GM23248 (cell line): ENCODE data around the gene RGS19. TPM values are rescaled to one million over a fixed set of nuclear protein-coding genes. Genes with fewer than 3 reads are reported as not detected.

Source experiments
- DNase-seq: peaks from one replicate; pipeline ENCODE4 v3.0.0-alpha.2; 2015
- H2AFZ ChIP-seq: fragments of 200-600 bp; sonication (generic); 2 replicates; pipeline ENCODE4 v1.6.1; 2016; ENCODE audit warnings: antibody characterized with exemption
- H3F3A ChIP-seq: fragments of 200-600 bp; sonication (generic); 2 replicates; pipeline ENCODE4 v1.6.1; 2016; ENCODE audit warnings: mild to moderate bottlenecking, antibody characterized with exemption, mixed run types; ENCODE audit not compliant: insufficient read depth
- H3K27ac ChIP-seq: fragments of 200-600 bp; sonication (generic); 2 replicates; pipeline ENCODE4 v1.5.1; 2016; ENCODE audit warnings: mild to moderate bottlenecking
- H3K27me3 ChIP-seq: fragments of 200-600 bp; sonication (generic); replicated peaks from 2 replicates; pipeline ENCODE4 v1.6.1; 2016; ENCODE audit warnings: mild to moderate bottlenecking; ENCODE audit not compliant: insufficient read depth
- H3K36me3 ChIP-seq: fragments of 200-600 bp; sonication (generic); 2 replicates; pipeline ENCODE4 v1.6.1; 2016; ENCODE audit warnings: low read depth, mild to moderate bottlenecking
- H3K4me1 ChIP-seq: fragments of 200-600 bp; sonication (generic); 2 replicates; pipeline ENCODE4 v1.6.1; 2016; ENCODE audit warnings: mild to moderate bottlenecking; ENCODE audit not compliant: insufficient read depth
- H3K4me2 ChIP-seq: fragments of 200-600 bp; sonication (generic); one replicate; pipeline ENCODE4 v1.6.1; 2016; ENCODE audit warnings: mild to moderate bottlenecking; ENCODE audit not compliant: unreplicated experiment
- H3K4me3 ChIP-seq: fragments of 200-600 bp; sonication (generic); 2 replicates; pipeline ENCODE4 v1.5.1; 2016; ENCODE audit warnings: mild to moderate bottlenecking
- H3K79me2 ChIP-seq: fragments of 200-600 bp; sonication (generic); 2 replicates; pipeline ENCODE4 v1.6.1; 2016; ENCODE audit warnings: mild to moderate bottlenecking; ENCODE audit not compliant: insufficient read depth
- H3K9ac ChIP-seq: fragments of 200-600 bp; sonication (generic); 2 replicates; pipeline ENCODE4 v1.6.1; 2016; ENCODE audit warnings: mild to moderate bottlenecking
- H3K9me2 ChIP-seq: fragments of 200-600 bp; sonication (generic); 2 replicates; pipeline ENCODE4 v1.6.1; 2016; ENCODE audit warnings: mixed run types, mild to moderate bottlenecking, moderate library complexity; ENCODE audit not compliant: insufficient read depth
- H3K9me3 ChIP-seq: fragments of 200-600 bp; sonication (generic); one replicate; pipeline ENCODE4 v1.6.1; 2017; ENCODE audit warnings: low read depth
- H4K20me1 ChIP-seq: fragments of 200-600 bp; sonication (generic); 2 replicates; pipeline ENCODE4 v1.6.0; 2016; ENCODE audit not compliant: insufficient read depth
- EZH2 ChIP-seq: fragments of 200-600 bp; sonication (generic); IDR thresholded peaks from 2 replicates; pipeline ENCODE4 v1.6.1; 2018; ENCODE audit warnings: antibody characterized with exemption, mild to moderate bottlenecking; ENCODE audit not compliant: insufficient read depth, poor library complexity, severe bottlenecking
- EZH2phosphoT487 ChIP-seq: fragments of 200-600 bp; sonication (generic); IDR thresholded peaks from 2 replicates; pipeline ENCODE4 v1.6.1; 2018; ENCODE audit warnings: antibody characterized with exemption, moderate library complexity, mild to moderate bottlenecking, low read depth; ENCODE audit not compliant: insufficient read depth
- WGBS, 2 experiments: methylation state at CpG; one replicate each; pipeline ENCODE4 v1.1.6; 2015 to 2017; ENCODE audit warnings: low lambda C conversion rate in 2 of 2, low coverage in 1 of 2; ENCODE audit errors: missing lambda C conversion rate in 2 of 2; 5-methylcytosine and 5-hydroxymethylcytosine counted together
- in situ Hi-C: fragments of 300-500 bp; cut with MboI; formaldehyde crosslinking; loops from 2 replicates; pipeline ENCODE4 v1.15.0; 2020
- microRNA-seq: library from miRNA; unstranded; fragments of <30 nt; microRNA quantifications from one replicate; pipeline ENCODE4, GENCODE V29; 2016; ENCODE audit warnings: borderline number of aligned reads
- polyA plus RNA-seq: library from polyadenylated mRNA; unstranded; fragments of >200 nt; fragmentation: Nextera tagmentation; extraction: Ambion mirVana; gene quantifications from 2 replicates; pipeline ENCODE4 v1.2.1, GENCODE V29; 2016
- small RNA-seq: library from RNA; depleted of rRNA; stranded (forward); fragments of <200 nt; gene quantifications from one replicate; pipeline ENCODE3, GENCODE V24; 2014; ENCODE audit warnings: low read depth, low replicate concordance
- total RNA-seq: library from RNA; depleted of rRNA; stranded (reverse); fragments of >200 nt; shearing (Covaris generic); gene quantifications from 2 replicates; pipeline ENCODE4 v1.2.3, GENCODE V29; 2014; rRNA removed

The RGS19 gene
- total and polyA plus RNA-seq, 2 experiments from 2014 or later: 13.2 to 18.7 TPM

DNA sequence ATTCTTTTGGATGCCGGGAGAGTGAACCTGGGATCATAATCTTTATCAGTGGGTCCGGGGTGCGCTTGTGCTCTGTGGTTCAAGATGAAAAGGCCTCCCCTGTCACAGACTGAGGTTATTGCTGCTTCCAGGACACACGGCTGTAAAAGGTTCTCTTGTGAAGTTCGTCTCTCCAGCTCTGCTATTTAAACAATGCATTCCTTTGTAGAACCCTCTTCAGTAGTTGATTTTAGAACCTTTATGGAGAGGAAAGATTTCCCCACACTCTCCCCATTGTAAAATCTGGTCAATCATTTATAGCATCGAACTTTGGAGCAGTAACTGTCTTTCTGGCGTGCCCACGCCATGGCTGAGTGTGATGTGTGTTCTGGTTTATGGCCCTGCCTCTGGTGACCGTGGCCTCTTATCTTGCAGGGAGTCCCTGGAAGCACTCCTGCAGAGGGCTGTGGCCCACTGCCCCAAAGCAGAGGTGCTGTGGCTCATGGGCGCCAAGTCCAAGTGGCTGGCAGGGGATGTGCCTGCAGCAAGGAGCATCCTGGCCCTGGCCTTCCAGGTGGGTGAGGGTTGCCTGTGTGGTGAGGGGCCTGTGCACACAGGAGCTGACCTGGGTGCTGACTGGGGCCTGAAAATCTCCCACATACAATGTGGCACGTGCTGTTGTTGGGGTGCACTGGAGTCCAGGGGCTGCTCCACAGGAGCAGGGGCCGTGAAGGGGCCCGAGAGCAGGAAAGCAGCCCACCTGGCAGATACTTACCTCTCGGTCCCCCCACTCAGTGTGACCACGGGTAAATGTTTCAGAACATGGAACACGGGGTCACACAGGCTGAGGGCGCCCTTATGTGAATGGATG lies 55.0 kb downstream of the RGS19 start:
- Histone ChIP-seq H3F3A (no peaks in the 10 kb centered on the region), H3K27me3 (no peaks in the 10 kb centered on the region), H3K36me3 (peaks cover 28% of the 10 kb centered on the region; the same call in 1 of the 2 replicates), H3K4me1 (no peaks in the 10 kb centered on the region), H2AFZ (no peak overlapping the region), H3K4me2 (no peak overlapping the region), H3K79me2 (no peaks in the 10 kb centered on the region), H3K9me2 (no peaks in the 10 kb centered on the region), H3K4me3 (no peak overlapping the region), H3K9ac (no peak overlapping the region), H3K27ac (no peak overlapping the region), H3K9me3 (no peaks in the 10 kb centered on the region), H4K20me1 (no peaks in the 10 kb centered on the region)
- in situ Hi-C loops: no loop called here
- TF ChIP-seq EZH2: no peak
- no peak for TF ChIP-seq EZH2phosphoT487
- 93 to 94% methylated on average over 17 of the region's 17 CpGs for WGBS, 2 experiments
- no peak for DNase-seq

DNA sequence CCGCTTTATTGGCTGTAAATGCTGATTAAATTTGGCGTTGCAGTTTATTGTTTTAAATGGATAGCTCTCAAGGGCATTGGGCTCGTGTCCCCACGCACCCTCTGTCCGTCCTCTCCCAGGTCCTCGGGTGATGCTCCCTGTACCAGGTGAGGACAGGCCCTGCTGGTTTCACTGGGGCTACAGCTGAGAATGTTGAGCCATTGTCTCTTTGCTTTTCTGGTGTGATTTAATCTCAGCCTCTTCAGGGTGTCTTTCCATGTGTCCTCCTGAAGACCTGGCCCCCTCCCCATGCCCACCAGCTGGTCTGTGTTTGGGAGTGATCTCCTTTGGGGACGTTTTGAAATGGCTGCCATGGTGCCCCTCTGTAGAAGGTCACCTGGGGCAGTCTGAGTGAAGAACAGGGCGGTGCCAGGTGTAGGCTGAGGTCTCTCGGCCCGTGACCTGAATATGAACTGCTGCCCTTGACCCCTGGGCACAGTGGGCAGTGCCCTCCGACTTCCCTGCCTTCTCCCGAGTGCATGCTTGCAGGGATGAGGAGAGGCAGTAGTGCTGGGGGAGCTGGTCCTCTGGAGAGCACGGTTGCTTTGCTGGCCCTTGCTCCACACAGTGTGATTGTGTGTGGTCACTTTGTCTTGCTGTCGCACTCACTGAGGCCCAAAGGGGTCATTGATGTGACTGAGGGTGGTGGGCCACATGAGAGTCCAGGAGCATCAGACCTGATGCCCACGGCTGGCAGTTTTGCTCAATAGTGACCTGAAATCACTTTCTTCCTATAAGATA lies 55.8 kb downstream of the RGS19 start:
- Histone ChIP-seq H3K36me3 (peaks cover 24% of the 10 kb centered on the region; the same call in 1 of the 2 replicates), H3K4me3 (no peak overlapping the region), H3F3A (no peaks in the 10 kb centered on the region), H3K4me2 (no peak overlapping the region), H3K4me1 (no peaks in the 10 kb centered on the region), H3K27ac (no peak overlapping the region), H4K20me1 (no peaks in the 10 kb centered on the region), H3K79me2 (no peaks in the 10 kb centered on the region), H3K27me3 (no peaks in the 10 kb centered on the region), H3K9me2 (no peaks in the 10 kb centered on the region), H3K9ac (no peak overlapping the region), H2AFZ (no peak overlapping the region), H3K9me3 (no peaks in the 10 kb centered on the region)
- 69 to 73% methylated on average over 15 of the region's 15 CpGs for WGBS, 2 experiments
- DNase-seq: no peak
- TF ChIP-seq EZH2phosphoT487 (no peak), EZH2 (no peak)
- in situ Hi-C loops: no loop called here

Small RNA genes within 50 kb of the gene (microRNA-seq; reads per million reads assigned to microRNA genes)
- 2.6 reads per million for gene MIR6813

Small RNA genes within 50 kb of the gene (small RNA-seq; reads per million reads assigned to genes)
- gene AL355803.1: not detected
- gene MIR6813: not detected

Other genes starting within 250 kb of the RGS19 start
- 1.9 and 3.9 TPM in 2 replicates for gene ZBTB46, start 248.3 kb downstream of the RGS19 start, total RNA-seq
- gene ZBTB46, start 248.3 kb downstream of the RGS19 start, polyA plus RNA-seq: 0.33 and 0.38 TPM in 2 replicates
- gene ABHD16B, start 218.0 kb downstream of the RGS19 start, total RNA-seq: not detected in 2 replicates
- not detected in 2 replicates for gene ABHD16B, start 218.0 kb downstream of the RGS19 start, polyA plus RNA-seq
- gene TPD52L2, start 214.2 kb downstream of the RGS19 start, total RNA-seq: 198 and 214 TPM in 2 replicates
- 220 and 227 TPM in 2 replicates for gene TPD52L2, start 214.2 kb downstream of the RGS19 start, polyA plus RNA-seq
- 68.0 and 70.9 TPM in 2 replicates for gene DNAJC5, start 184.4 kb downstream of the RGS19 start, total RNA-seq
- gene DNAJC5, start 184.4 kb downstream of the RGS19 start, polyA plus RNA-seq: 22.4 and 24.9 TPM in 2 replicates
- gene UCKL1, start 123.1 kb downstream of the RGS19 start, total RNA-seq: 17.6 and 21.5 TPM in 2 replicates
- 28.8 and 33.4 TPM in 2 replicates for gene UCKL1, start 123.1 kb downstream of the RGS19 start, polyA plus RNA-seq
- 16.4 and 16.6 TPM in 2 replicates for gene ZNF512B, start 109.6 kb downstream of the RGS19 start, total RNA-seq
- 1.2 and 1.5 TPM in 2 replicates for gene ZNF512B, start 109.6 kb downstream of the RGS19 start, polyA plus RNA-seq
- 0.38 and 1.3 TPM in 2 replicates for gene SAMD10, start 99.9 kb downstream of the RGS19 start, total RNA-seq
- gene SAMD10, start 99.9 kb downstream of the RGS19 start, polyA plus RNA-seq: 1.3 and 1.7 TPM in 2 replicates
- 39.0 and 47.1 TPM in 2 replicates for gene PRPF6, start 98.4 kb downstream of the RGS19 start, total RNA-seq
- gene PRPF6, start 98.4 kb downstream of the RGS19 start, polyA plus RNA-seq: 54.8 and 59.4 TPM in 2 replicates
- gene C20orf204, start 43.3 kb downstream of the RGS19 start, total RNA-seq: 0.32 and 0.51 TPM in 2 replicates
- 0.09 and 0.14 TPM in 2 replicates for gene C20orf204, start 43.3 kb downstream of the RGS19 start, polyA plus RNA-seq
- gene SOX18, start 29.9 kb downstream of the RGS19 start, total RNA-seq: not detected in 2 replicates
- not detected in 2 replicates for gene SOX18, start 29.9 kb downstream of the RGS19 start, polyA plus RNA-seq
- gene TCEA2, start 16.3 kb downstream of the RGS19 start, total RNA-seq: 34.3 and 39.2 TPM in 2 replicates
- 67.9 and 70.7 TPM in 2 replicates for gene TCEA2, start 16.3 kb downstream of the RGS19 start, polyA plus RNA-seq
- gene OPRL1, start 564 bp upstream of the RGS19 start, total RNA-seq: 0.86 and 1.1 TPM in 2 replicates
- gene OPRL1, start 564 bp upstream of the RGS19 start, polyA plus RNA-seq: 0.35 and 0.53 TPM in 2 replicates
- gene LKAAEAR1, start 4.9 kb upstream of the RGS19 start, total RNA-seq: 3.7 TPM in 1 of 2 replicates, not detected in the other
- 0.59 TPM in 1 of 2 replicates, not detected in the other for gene LKAAEAR1, start 4.9 kb upstream of the RGS19 start, polyA plus RNA-seq
- not detected in 2 replicates for gene NPBWR2, start 28.0 kb upstream of the RGS19 start, total RNA-seq
- not detected in 2 replicates for gene NPBWR2, start 28.0 kb upstream of the RGS19 start, polyA plus RNA-seq
- not detected in 2 replicates for gene MYT1, start 84.9 kb upstream of the RGS19 start, total RNA-seq
- not detected in 2 replicates for gene MYT1, start 84.9 kb upstream of the RGS19 start, polyA plus RNA-seq
- gene PCMTD2, start 176.2 kb upstream of the RGS19 start, total RNA-seq: 34.3 and 134 TPM in 2 replicates
- 16.6 and 21.1 TPM in 2 replicates for gene PCMTD2, start 176.2 kb upstream of the RGS19 start, polyA plus RNA-seq